Measurements from ENCODE around the gene SEMA4C.

SEMA4C gene

DNA sequence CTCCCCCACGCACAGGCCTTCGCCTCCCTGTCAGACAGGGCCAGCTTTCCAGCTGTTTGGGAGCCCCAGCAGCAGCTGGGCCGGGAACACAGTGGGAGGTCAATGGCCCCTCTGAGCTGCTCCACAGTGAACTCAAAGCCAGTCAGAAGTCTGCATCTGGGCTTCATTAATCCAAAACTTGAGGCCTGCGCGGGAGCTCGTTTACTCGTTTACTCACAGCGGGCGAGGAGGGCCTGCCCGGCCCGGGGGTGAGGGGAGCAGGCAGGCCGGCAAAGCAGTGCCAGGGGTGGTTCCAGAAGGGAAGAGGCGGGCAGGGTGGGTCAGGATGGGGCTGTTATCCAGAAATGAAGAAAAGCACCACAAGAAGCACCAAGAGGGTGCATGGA, 36.8 kb upstream of the SEMA4C start:
- H3K27me3 ChIP-seq (ENCODE audit: insufficient read depth, poor library complexity, severe bottlenecking), result no peaks in the 10 kb centered on the region
- no peak overlapping the region for H3K27ac ChIP-seq (replicated peaks)
- DNase-seq (ENCODE audit: low read depth in 1 of 2, low spot score in 1 of 2), result no peak
- no peak for TF ChIP-seq GABPA (IDR thresholded peaks at IDR 0.05; ENCODE audit: low read depth)
- TF ChIP-seq, protein P1, sequence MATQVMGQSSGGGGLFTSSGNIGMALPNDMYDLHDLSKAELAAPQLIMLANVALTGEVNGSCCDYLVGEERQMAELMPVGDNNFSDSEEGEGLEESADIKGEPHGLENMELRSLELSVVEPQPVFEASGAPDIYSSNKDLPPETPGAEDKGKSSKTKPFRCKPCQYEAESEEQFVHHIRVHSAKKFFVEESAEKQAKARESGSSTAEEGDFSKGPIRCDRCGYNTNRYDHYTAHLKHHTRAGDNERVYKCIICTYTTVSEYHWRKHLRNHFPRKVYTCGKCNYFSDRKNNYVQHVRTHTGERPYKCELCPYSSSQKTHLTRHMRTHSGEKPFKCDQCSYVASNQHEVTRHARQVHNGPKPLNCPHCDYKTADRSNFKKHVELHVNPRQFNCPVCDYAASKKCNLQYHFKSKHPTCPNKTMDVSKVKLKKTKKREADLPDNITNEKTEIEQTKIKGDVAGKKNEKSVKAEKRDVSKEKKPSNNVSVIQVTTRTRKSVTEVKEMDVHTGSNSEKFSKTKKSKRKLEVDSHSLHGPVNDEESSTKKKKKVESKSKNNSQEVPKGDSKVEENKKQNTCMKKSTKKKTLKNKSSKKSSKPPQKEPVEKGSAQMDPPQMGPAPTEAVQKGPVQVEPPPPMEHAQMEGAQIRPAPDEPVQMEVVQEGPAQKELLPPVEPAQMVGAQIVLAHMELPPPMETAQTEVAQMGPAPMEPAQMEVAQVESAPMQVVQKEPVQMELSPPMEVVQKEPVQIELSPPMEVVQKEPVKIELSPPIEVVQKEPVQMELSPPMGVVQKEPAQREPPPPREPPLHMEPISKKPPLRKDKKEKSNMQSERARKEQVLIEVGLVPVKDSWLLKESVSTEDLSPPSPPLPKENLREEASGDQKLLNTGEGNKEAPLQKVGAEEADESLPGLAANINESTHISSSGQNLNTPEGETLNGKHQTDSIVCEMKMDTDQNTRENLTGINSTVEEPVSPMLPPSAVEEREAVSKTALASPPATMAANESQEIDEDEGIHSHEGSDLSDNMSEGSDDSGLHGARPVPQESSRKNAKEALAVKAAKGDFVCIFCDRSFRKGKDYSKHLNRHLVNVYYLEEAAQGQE (IDR thresholded peaks at IDR 0.05; ENCODE audit: insufficient replicate concordance, low read depth), result no peak
- TF ChIP-seq, protein P2, sequence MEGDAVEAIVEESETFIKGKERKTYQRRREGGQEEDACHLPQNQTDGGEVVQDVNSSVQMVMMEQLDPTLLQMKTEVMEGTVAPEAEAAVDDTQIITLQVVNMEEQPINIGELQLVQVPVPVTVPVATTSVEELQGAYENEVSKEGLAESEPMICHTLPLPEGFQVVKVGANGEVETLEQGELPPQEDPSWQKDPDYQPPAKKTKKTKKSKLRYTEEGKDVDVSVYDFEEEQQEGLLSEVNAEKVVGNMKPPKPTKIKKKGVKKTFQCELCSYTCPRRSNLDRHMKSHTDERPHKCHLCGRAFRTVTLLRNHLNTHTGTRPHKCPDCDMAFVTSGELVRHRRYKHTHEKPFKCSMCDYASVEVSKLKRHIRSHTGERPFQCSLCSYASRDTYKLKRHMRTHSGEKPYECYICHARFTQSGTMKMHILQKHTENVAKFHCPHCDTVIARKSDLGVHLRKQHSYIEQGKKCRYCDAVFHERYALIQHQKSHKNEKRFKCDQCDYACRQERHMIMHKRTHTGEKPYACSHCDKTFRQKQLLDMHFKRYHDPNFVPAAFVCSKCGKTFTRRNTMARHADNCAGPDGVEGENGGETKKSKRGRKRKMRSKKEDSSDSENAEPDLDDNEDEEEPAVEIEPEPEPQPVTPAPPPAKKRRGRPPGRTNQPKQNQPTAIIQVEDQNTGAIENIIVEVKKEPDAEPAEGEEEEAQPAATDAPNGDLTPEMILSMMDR (IDR thresholded peaks at IDR 0.05; ENCODE audit: insufficient read depth, low read length), result no peak
- no peak for TF ChIP-seq SPI1 (IDR thresholded peaks at IDR 0.05; ENCODE audit: borderline replicate concordance, low read depth)
- H3K4me3 ChIP-seq (replicated peaks; ENCODE audit: insufficient read depth, low read length), result no peak overlapping the region

DNA sequence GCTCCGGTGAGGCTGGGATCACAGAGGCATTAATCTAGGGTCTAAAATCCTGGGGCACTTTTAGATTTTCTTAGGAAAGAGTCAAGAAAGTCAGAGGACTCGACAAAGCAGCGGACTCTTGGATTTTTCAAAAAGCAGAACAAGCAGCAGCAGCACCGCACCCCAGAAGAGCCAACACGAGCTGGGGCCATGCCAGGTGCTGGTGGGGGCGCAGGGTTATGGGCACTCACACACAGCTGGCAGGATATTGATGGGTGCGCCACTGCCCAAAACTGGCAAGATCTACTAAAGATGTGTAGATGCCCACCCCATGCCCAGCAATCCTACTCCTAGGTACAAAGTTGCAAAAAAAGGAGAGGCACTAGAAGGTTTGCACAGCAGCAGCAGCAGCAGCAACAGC, 33.9 kb upstream of the SEMA4C start:
- Histone ChIP-seq H3K4me3 (replicated peaks; ENCODE audit: insufficient read depth, low read length) (no peak overlapping the region), H3K27ac (replicated peaks) (no peak overlapping the region), H3K27me3 (ENCODE audit: insufficient read depth, poor library complexity, severe bottlenecking) (no peaks in the 10 kb centered on the region)
- DNase-seq (ENCODE audit: low read depth in 1 of 2, low spot score in 1 of 2), result peak in 1 of 2 experiments; percentile 10
- TF ChIP-seq SPI1 (IDR thresholded peaks at IDR 0.05; ENCODE audit: borderline replicate concordance, low read depth), result no peak
- TF ChIP-seq POLR2AphosphoS5 (IDR thresholded peaks at IDR 0.05; ENCODE audit: low read depth), result no peak
- TF ChIP-seq, protein P2 (IDR thresholded peaks at IDR 0.05; ENCODE audit: insufficient read depth, low read length), result no peak
- TF ChIP-seq GABPA (IDR thresholded peaks at IDR 0.05; ENCODE audit: low read depth), result no peak
- TF ChIP-seq, protein P1 (IDR thresholded peaks at IDR 0.05; ENCODE audit: insufficient replicate concordance, low read depth), result no peak

DNA sequence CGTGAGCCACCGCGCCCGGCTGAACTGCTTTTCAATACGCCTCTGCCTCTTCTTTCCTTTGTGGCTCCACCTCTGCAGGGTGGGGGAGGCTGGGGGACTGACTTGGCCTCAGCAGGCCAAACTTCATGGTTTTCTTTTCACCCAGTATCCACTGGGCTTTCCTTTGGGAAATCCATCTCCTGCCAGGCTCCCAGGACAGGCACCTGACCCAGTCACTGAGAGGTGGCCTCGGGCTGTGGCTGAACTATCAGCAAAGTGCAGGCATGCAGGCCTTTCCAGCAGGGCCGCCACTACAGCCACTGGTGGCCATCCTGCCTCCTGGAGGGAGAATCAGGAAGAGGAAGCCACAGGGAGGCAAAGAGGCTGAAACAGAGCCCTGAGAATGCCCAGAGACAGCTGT, 33.4 kb upstream of the SEMA4C start:
- Histone ChIP-seq H3K27ac (replicated peaks) (no peak overlapping the region), H3K4me3 (replicated peaks; ENCODE audit: insufficient read depth, low read length) (no peak overlapping the region), H3K27me3 (ENCODE audit: insufficient read depth, poor library complexity, severe bottlenecking) (no peaks in the 10 kb centered on the region)
- TF ChIP-seq SPI1 (IDR thresholded peaks at IDR 0.05; ENCODE audit: borderline replicate concordance, low read depth), result no peak
- TF ChIP-seq, protein P2 (IDR thresholded peaks at IDR 0.05; ENCODE audit: insufficient read depth, low read length), result no peak
- TF ChIP-seq, protein P1 (IDR thresholded peaks at IDR 0.05; ENCODE audit: insufficient replicate concordance, low read depth), result no peak
- TF ChIP-seq GABPA (IDR thresholded peaks at IDR 0.05; ENCODE audit: low read depth), result no peak
- no peak for TF ChIP-seq POLR2AphosphoS5 (IDR thresholded peaks at IDR 0.05; ENCODE audit: low read depth)
- no peak for DNase-seq (ENCODE audit: low read depth in 1 of 2, low spot score in 1 of 2)
